ENCODE data around the gene TCEAL4. TPM values are rescaled to one million over a fixed set of nuclear protein-coding genes. Genes with fewer than 3 reads are reported as not detected.

Gene TCEAL4
- total RNA-seq, 1 donor from 2014 or later = 140 TPM

DNA sequence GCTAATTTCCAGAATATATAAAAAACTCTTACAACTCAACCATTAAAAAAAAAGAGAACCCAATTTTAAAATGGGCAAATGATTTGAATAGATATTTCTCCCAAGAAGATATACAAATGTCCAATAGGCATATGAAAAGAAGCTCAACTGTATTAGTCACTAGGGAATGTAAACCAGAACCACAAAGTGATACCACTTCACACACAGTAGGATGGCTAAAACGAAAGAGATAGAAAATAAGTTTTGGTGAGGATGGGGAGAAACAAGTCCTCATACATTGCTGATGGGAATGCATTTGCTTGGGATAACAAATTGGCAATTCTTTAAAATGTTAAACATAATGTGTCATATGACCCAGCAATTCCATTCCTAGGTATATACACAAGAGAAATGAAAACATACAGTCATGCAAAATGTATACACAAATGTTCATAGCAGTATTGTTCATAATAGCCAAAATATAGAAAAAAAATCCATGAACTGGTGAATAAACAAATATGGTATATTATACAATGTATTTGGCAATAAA, 28.1 kb downstream of the TCEAL4 start:
- TF ChIP-seq POLR2A (IDR thresholded peaks at IDR 0.05) (no peak), POLR2AphosphoS5 (IDR thresholded peaks at IDR 0.05; ENCODE audit: insufficient read depth in 1 of 2, low read depth in 1 of 2) (no peak)
- TF ChIP-seq, protein P1, sequence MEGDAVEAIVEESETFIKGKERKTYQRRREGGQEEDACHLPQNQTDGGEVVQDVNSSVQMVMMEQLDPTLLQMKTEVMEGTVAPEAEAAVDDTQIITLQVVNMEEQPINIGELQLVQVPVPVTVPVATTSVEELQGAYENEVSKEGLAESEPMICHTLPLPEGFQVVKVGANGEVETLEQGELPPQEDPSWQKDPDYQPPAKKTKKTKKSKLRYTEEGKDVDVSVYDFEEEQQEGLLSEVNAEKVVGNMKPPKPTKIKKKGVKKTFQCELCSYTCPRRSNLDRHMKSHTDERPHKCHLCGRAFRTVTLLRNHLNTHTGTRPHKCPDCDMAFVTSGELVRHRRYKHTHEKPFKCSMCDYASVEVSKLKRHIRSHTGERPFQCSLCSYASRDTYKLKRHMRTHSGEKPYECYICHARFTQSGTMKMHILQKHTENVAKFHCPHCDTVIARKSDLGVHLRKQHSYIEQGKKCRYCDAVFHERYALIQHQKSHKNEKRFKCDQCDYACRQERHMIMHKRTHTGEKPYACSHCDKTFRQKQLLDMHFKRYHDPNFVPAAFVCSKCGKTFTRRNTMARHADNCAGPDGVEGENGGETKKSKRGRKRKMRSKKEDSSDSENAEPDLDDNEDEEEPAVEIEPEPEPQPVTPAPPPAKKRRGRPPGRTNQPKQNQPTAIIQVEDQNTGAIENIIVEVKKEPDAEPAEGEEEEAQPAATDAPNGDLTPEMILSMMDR (IDR thresholded peaks at IDR 0.05) = no peak
- no peaks in the 10 kb centered on the region for H3K27me3 ChIP-seq
- H3K36me3 ChIP-seq = no peaks in the 10 kb centered on the region
- DNase-seq (ENCODE audit: extremely low spot score in 2 of 2) = no peak
- H3K4me3 ChIP-seq = no peak overlapping the region
- H3K27ac ChIP-seq = no peak overlapping the region
- peaks cover 5% of the 10 kb centered on the region for H3K4me1 ChIP-seq
- no peaks in the 10 kb centered on the region for H3K9me3 ChIP-seq
- intact Hi-C loops (cut with DNase I) = no loop called here

- Histone ChIP-seq H3K4me3 (no peak overlapping the region), H3K9me3 (no peaks in the 10 kb centered on the region), H3K27me3 (no peaks in the 10 kb centered on the region), H3K27ac (no peak overlapping the region), H3K4me1 (no peaks in the 10 kb centered on the region), H3K36me3 (no peaks in the 10 kb centered on the region)
- TF ChIP-seq, protein P1 (IDR thresholded peaks at IDR 0.05) = no peak
- no peak for TF ChIP-seq POLR2A (IDR thresholded peaks at IDR 0.05)
- TF ChIP-seq POLR2AphosphoS5 (IDR thresholded peaks at IDR 0.05; ENCODE audit: insufficient read depth in 1 of 2, low read depth in 1 of 2) = no peak
- no peak for DNase-seq (ENCODE audit: extremely low spot score in 2 of 2)
- intact Hi-C loops (cut with DNase I) = no loop called here
These were observed 29.7 kb downstream of the TCEAL4 start for GRCh38 chrX:103614999-103615398.

DNA sequence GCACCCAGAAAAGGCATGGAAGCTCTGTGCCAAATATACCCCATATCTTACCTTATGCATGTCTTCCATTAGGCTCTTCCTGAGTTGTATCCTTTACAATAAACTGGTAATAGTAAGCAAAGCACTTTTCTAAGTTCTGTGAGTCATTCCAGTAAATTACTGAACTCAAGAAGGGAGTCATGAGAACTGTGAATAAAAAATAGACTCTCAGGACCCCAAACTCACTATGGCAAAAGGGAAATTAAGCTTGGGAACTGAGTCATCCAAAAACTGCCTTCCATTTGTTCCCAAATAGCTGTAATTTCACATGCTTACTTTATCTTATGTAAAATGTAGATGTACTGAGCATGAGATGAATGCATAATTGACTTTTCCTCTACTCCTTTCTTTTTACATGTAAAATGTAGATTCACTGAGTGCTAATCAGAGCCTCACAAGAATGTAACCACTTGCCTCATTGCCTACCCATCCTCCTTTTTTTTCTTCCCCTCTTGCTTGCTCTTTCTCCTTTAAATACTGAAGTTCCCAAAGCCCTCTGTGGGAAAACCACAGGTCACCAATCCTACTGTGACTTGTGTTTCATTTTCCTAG, 30.6 kb downstream of the TCEAL4 start:
- Histone ChIP-seq H3K4me3 (no peak overlapping the region), H3K9me3 (no peaks in the 10 kb centered on the region), H3K27me3 (no peaks in the 10 kb centered on the region), H3K4me1 (no peaks in the 10 kb centered on the region), H3K36me3 (no peaks in the 10 kb centered on the region), H3K27ac (no peak overlapping the region)
- no peak for DNase-seq (ENCODE audit: extremely low spot score in 2 of 2)
- intact Hi-C loops (cut with DNase I) = no loop called here
- TF ChIP-seq POLR2AphosphoS5 (IDR thresholded peaks at IDR 0.05; ENCODE audit: insufficient read depth in 1 of 2, low read depth in 1 of 2) (no peak), POLR2A (IDR thresholded peaks at IDR 0.05) (no peak)
- TF ChIP-seq, protein P1 (IDR thresholded peaks at IDR 0.05) = no peak

DNA sequence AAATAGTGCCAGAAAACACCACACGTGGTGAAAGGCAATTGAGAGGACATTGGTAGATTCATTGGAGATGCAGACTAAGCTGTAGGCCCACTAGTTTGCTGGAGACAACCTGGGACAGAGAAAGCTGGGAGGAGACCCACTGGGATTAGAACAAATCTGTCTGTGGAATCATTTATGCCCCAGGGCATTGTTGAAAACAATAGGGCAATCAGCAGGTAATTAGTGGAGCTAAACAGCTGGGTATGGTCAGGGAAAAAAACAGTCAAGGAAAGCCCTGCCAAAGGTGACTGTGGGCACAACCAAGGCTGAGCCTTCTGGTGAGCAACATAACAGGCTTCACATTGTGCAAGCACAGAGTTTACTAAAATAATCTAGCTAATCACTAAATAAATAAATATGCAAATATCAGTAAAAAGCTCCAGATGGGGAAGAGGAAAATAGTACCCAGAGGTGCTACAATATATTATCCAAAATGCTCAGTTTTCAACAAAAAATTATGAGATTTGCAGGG, 31.4 kb downstream of the TCEAL4 start:
- Histone ChIP-seq H3K4me3 (no peak overlapping the region), H3K4me1 (no peaks in the 10 kb centered on the region), H3K9me3 (no peaks in the 10 kb centered on the region), H3K36me3 (no peaks in the 10 kb centered on the region), H3K27ac (no peak overlapping the region), H3K27me3 (no peaks in the 10 kb centered on the region)
- intact Hi-C loops (cut with DNase I) = no loop called here
- no peak for DNase-seq (ENCODE audit: extremely low spot score in 2 of 2)
- no peak for TF ChIP-seq POLR2A (IDR thresholded peaks at IDR 0.05)

- intact Hi-C loops (cut with DNase I) = no loop called here
- DNase-seq (ENCODE audit: extremely low spot score in 2 of 2) = no peak
- no peak overlapping the region for H3K4me3 ChIP-seq
- TF ChIP-seq, protein P1 (IDR thresholded peaks at IDR 0.05) = no peak
- no peaks in the 10 kb centered on the region for H3K9me3 ChIP-seq
- peak overlapping the region; percentile 98 for H3K27ac ChIP-seq
- no peaks in the 10 kb centered on the region for H3K27me3 ChIP-seq
- peaks cover 12% of the 10 kb centered on the region for H3K4me1 ChIP-seq
- H3K36me3 ChIP-seq = no peaks in the 10 kb centered on the region
These were observed 38.8 kb downstream of the TCEAL4 start for GRCh38 chrX:103624111-103624510.
